ENCODE measurements around the gene ERAP2.

ERAP2 gene

DNA sequence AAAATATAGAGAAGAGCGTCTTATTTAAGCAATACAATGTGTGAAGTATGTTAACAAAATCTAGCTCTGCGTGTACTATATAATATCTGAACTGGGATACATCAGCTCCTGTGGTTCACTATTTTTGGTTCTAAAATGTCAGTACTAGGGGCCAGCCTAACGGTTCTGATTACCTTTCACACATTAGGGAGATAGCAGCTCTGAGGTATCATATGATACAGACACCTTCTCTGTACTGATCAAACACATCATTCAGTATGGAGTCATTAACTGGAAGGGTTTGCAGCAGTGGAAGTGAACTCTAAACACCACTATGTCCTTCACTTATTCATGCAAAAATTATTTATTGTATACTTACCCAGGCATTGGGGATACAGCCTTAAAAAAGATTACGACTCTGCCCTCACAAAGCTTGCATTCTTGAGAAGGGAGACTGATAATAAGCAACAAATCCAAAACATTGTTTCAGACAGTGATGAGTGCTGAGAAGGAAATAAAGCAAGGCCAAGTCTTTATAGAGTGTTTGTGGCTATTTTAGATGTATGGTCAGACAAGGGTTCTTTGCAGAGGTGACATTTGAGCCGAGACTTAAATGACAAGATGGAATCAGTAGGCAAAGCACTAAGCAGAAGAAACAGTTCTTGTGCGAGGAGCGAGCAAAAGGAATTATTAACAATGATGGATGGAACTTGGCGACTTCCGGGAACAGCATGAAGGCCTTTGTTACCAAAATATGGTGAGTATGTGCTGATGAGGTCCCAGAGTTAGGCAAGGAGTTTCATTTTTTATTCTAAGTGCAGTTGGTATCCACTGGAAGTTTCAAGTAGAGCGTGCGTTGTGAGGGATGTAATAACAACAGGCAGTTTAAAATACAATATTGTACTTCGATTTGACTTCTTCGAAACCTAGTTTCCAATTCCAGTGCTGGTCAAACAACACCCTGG lies 57.7 kb downstream of the ERAP2 start:
- peak; percentile 50 for DNase-seq

GRCh38 chr5:96934708-96935558 lies 58.6 kb downstream of the ERAP2 start:
- peak; percentile 93 for DNase-seq

DNA sequence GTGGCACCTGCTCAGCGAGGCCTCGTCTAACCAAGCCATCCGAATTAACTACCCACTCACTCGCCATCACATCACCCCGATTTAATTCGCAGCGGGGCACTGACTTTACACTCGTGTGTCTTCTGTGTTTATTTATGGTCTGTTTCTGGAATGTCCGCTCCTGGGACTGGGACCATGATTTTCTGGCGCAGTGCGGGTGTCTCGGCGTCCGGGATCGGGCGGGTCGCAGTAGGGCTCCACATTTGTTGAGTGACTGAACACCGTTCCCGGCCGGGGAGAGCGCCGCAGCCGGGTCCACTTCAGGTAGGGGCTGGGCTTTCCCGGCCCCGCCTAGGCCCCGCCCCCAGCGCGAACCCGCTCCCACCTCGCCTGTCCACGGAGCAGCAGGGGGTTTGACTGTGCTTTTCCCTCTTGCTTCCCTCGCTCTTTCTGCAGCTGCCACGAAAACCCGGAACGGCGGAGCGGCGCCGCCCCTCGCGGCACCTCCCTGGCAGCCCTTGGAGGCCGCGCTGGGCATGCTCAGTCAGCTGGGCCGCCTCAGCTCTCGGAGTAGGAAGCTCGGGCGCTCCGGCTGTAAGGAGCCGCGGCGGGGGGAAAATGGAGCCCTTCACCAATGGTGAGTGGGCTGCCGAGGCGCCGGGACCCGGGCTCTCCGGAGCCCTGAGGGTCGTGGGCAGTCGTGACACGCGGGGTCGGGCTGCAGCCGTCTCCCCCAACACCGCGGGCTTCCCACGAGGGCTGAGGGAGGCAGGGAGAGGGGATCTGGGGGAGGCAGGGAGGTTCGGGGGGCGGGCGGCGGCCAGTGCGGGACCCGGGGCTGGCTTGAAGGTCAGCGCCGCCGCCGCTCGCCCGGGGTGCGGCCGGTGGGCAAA lies 59.5 kb downstream of the ERAP2 start, which contains the start of gene LNPEP:
Gene LNPEP (plus strand): TSS at position 522 of the 872 bp plus-strand sequence. CDS start 76 bp downstream, at position 598.
- peak; percentile 96 for DNase-seq

DNA sequence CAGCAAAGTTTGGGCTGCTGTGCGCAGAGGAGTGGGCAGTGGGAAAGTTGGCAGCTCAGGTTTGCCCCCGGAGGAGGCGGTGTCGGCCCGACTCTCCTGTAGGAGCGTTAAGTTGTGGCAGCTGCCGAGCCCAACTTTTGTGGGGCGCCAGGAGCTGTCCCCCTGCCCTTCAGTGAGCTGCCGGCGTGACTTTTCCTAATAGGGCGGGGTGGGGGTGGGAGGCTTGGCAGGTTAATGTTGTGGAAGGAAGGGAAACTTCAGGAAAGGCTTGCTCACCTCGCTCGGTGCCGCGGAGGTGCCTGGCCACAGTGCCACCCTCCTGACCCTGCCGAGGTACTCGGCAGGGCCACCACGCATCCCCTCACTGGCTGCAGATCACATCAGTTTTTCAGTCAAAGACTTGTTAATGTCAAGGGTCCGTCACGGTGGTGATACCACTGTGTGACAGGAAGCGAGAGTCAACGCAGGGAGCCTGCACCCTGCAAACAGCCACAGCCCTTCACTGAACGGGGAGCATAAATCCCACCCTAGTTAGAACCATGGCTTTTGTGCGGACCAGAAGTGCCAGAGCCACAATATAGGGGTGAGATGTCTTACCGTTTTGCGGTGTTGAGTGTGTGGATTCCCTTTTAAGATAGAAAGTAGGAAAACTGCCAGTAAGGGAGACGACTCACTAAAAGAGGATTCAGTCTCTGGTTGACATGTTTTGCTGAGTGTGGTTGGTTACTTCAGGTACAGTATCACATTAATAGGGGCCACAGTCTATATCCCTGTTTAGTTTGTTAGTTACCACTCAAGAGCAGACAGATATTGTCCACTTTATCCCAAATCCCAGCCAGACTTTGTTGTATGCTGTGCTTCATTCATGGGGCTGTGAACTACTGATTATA lies 60.4 kb downstream of the ERAP2 start:
- peak; percentile 31 for DNase-seq

- DNase-seq = no peak
Observed at GRCh38 chr5:96940586-96940985, 64.3 kb downstream of the ERAP2 start.

DNA sequence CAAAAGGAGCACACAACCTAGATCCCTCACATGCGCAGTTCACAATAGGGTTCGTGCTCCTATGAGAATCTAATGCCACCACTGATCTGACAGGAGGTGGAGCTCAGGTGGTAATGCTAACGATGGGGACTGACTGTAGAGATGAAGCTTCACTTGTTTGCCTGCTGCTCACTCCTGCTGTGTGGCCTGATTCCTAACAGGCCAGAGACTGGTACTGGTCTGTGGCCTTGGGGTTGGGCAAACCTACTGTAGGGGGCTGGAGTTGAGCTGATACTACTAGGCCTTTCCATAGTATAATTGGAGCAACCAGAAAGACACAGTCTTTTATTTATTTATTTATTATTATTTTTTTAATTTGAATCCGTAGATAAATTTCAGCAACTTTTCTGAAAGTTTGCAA lies 64.8 kb downstream of the ERAP2 start:
- no peak for DNase-seq

DNA sequence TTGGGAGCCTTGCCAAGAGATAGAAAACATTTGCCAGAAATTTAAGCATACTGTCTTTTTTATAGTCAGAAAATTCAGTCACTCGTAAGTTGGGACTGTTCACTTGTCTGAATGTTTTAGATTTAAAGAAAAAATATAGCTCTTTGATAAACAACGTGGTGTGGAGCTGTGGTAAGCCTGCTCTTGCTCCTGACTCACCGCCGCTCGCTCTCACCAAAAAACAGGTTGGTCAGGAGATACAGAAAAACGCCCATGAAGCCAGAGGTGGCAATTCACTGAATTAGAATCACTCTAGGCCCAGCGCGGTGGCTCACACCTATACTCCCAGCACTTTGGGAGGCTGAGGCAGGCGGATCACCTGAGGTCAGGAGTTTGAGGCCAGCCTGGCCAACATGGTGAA lies 65.8 kb downstream of the ERAP2 start:
- no peak for DNase-seq

DNA sequence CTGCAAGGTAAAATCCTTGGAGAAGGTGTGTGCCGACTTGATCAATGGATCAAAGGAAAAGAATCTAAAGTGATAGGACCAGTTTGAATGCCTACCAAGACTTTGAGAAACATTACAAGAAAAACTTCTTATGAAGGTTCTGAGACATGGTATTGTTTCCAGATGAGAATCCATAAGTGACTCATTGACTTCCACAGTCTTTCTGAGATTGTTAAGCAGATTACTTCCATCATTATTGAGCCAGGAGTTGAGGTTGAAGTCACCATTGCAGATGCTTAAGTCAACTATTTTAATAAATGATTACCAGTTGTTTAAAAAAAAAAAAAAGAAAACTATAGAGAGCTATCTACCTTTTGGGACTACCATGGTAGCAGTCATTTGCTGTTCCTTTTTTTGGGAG lies 66.6 kb downstream of the ERAP2 start:
- DNase-seq = no peak

DNA sequence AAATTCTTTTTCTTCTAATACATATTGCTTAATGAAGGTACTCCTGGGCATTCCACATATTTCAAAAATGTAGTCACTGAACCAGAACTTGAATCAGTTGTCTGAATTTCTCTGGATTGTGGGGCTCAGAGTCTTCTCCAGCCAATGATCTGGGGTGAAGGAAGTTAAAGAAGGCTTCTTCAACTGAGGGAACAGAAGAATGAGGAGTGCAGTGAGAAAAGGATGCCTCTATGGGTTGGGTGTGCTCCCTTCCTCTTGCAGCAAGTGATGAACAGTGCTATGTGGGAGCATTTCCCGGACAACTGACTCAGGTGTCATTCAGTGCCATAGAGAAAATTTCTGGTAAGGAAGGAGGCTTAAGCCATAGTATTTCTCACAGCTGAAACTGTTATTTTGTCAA lies 67.5 kb downstream of the ERAP2 start:
- no peak for DNase-seq

- DNase-seq = no peak
Observed at GRCh38 chr5:96945144-96945897, 69.0 kb downstream of the ERAP2 start.

DNA sequence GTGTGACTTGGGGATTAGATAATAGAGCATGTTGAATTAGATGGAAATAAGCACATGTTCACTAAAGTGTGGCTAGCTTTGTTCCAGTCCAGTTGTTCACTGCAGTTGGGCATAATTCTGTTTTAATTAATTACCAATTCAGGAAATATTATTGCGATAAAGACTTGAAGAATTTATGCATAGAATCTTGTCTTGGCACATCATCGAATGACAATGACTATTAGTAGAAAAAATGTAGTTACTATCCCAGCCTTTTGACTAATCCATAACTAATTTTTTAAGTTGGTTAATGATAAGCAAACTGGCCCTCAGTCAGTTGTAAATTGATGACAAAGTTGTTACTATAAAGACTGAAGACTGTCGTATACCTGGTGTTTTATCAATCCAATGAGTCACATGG lies 70.1 kb downstream of the ERAP2 start:
- DNase-seq = no peak

DNA sequence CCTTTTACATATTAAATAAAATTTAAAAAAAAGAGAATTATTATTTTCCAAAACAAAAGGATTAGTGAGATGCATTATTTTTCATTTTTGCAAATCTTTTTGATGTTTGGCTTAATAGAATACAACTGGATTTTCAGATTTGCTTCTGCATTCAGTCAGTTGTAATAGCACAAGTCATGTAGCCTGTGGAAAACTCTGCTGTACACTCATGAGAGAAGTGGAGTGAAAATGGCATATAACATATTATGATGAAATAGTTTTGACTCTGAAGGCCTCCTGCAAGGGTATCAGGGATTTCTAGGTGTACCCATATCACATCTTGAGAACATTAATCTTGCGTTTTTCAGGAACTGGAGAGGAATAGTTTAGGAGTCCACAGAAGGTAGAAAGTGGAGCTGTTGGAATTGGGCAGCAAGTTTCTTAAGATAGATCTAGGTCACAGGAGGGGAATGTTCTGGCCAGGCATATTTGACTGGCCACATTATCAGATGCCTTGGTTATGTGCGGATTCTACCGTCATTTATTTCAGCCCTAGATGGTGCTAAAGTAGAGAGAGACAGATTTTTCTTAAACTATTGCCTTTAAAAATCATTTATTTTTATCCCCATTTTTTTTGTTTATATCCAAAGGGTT lies 75.9 kb downstream of the ERAP2 start:
- no peak for DNase-seq

GRCh38 chr5:96952974-96953730 lies 76.9 kb downstream of the ERAP2 start:
- DNase-seq = no peak

DNA sequence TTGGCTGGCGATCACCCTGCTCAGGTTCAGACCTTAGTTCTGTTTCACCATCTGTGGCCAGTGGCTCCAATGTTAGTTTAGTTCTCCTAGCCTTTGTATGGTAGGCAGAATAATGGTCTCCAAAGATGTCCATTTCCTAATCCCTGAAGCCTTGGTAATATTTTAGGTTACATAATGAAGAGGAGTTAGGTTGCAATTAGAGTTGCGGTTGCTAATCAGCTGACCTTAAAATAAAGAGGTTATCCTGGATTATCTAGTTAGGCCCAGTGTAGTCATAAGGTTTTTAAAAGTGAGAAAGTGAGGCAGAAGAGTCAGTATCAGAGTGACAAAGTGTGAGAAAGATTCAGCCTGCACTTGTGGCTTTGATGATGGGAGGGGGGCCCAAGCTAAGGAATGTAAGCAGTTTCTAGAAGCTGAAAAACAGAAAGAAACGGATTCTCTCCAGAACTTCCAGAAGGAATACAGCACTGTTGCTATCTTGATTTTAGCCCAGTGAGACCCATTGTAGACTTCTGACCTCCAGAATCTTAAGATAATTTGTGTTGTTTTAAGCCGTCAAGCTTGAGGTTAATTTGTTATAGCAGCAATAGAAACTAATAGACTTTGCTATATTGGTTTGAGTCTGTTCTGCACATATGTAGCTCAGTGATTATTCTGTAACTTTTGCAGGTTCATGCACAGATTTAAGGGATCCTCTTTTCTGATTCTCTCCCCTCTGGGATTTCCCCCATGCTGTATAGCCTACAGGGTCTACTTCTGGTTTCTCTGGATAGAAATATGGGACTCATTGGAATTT lies 81.2 kb downstream of the ERAP2 start:
- no peak for DNase-seq

- no peak for DNase-seq
Observed at GRCh38 chr5:96958977-96959376, 82.7 kb downstream of the ERAP2 start.

DNA sequence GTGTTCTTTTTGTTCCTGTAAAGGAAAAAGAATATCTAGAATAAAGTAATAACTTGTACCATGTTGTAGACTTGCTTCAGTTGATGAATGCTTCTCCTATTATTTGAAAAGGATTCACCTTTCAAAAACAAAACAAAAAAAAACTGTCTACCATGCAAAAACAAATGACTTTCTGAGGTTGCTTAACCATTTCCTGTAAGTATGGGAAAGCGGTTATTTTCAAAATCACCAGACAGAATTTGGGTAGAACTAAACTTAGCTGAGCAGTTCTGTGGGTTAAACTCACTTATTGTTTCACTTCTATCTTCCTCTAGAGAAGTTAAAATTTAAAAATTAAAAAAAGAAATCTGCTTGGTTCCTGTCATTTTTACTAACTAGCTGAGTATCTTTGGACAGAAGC lies 84.8 kb downstream of the ERAP2 start:
- no peak for DNase-seq

DNA sequence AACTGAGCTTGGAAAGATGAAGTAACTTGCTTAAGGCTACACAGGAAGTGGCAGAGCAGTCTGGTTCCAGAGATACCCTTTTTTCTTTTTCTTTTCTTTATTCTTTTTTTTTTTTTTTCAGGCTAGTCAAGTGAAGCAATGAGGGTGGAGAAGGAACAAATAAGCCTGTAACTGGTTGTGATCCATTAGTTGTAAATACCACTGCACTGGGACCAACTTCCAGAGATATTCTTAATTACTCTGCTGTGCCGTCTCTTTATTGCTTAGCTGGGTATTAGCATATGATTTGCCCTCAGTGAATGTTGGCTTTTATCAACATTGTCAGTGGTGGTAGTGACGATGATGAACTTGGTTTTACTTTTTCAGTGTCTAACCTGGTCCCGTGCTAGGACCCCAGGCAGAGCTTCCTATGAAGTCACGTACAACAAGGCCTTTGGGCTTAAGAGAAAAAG lies 86.3 kb downstream of the ERAP2 start:
- DNase-seq = no peak

- DNase-seq = no peak
Observed at GRCh38 chr5:96963267-96963666, 87.0 kb downstream of the ERAP2 start.

DNA sequence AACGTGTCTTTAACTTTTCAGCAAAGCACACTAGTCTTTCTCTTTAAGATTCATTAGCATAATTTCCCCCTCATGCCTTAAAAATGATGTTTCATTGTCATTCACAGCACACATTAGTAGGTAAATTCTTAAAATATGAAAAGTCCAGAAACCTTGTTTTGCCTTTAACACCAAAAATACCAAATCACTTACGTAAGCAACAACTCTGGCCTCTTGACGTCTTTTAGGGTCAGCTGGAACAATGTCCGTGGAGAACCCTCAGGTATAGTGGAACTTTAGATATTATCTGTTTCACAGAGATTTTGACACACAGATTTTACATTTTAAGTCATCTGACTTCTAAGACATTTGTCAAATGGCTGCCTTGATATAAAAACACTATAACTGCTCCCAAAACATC lies 90.5 kb downstream of the ERAP2 start:
- no peak for DNase-seq
